K562 (cell line): Measurements from ENCODE around the gene MAPRE2. TPM values are rescaled to one million over a fixed set of nuclear protein-coding genes. Genes with fewer than 3 reads are reported as not detected.

Experiments used
- DPF2 ChIP-seq: fragments of 450-650 bp; IDR thresholded peaks from 2 replicates; pipeline ENCODE4 v1.6.1; 2016
- GATAD2B ChIP-seq: fragments of 450-650 bp; IDR thresholded peaks from 2 replicates; pipeline ENCODE4 v1.6.1; 2017; ENCODE audit warnings: mild to moderate bottlenecking, borderline replicate concordance
- MIER1 ChIP-seq: fragments of 450-650 bp; IDR thresholded peaks from 2 replicates; pipeline ENCODE4 v1.6.1; 2016; ENCODE audit warnings: antibody characterized with exemption, mild to moderate bottlenecking, low read depth
- NFXL1 ChIP-seq: fragments of 450-650 bp; formaldehyde crosslinking; IDR thresholded peaks from 2 replicates; pipeline ENCODE4 v1.4.0; 2021; ENCODE audit warnings: mild to moderate bottlenecking
- NR2C1 ChIP-seq, 2 experiments: fragments of 450-650 bp; IDR thresholded peaks; 2 replicates each; pipeline ENCODE4 v1.6.1; 2017; ENCODE audit warnings: mild to moderate bottlenecking in 2 of 2, antibody characterized with exemption in 1 of 2, inconsistent platforms in 1 of 2, missing compliant biosample characterization in 1 of 2, missing genetic modification characterization in 1 of 2
- ZBED1 ChIP-seq: IDR thresholded peaks from 2 replicates; pipeline ENCODE4 v1.6.1; 2014
- polyA plus RNA-seq, 8 experiments: library from polyadenylated mRNA; depleted of rRNA in 4 of 8; stranded (reverse) in 5 of 8; unstranded in 3 of 8; fragments of >200 nt; fragmentation: Nextera tagmentation in 2 of 8; fragmentation: Illumina TruSeq in 1 of 8; extraction: Ambion mirVana in 2 of 8; extraction: Trizol in 1 of 8; gene quantifications; 2 replicates each; pipeline versions ENCODE4 v1.2.1 to v1.2.3, GENCODE V29; 2011 to 2014; ENCODE audit warnings: inconsistent platforms in 1 of 8, missing spikeins in 1 of 8
- total RNA-seq, 7 experiments: library from RNA; depleted of rRNA in 6 of 7; stranded (reverse); fragments of >200 nt in 6 of 7; fragmentation: Illumina TruSeq in 2 of 7; extraction: Trizol in 2 of 7; gene quantifications; 2 replicates each; pipeline versions ENCODE4 v1.2.1 to v1.2.3, GENCODE V29; 2011 to 2021; ENCODE audit warnings: low replicate concordance in 1 of 7
- TF ChIP-seq, protein P1 (sequence below), 2 experiments: fragments of 450-650 bp; conservative IDR thresholded peaks; 2 replicates each; pipeline ENCODE4 v1.6.1; 2017; ENCODE audit warnings: mild to moderate bottlenecking in 2 of 2, moderate library complexity in 2 of 2
- TF ChIP-seq, protein P2 (sequence below): fragments of 250-450 bp; sonication (Bioruptor Pico); IDR thresholded peaks from 2 replicates; pipeline ENCODE4 v1.4.0; 2020; ENCODE audit warnings: borderline replicate concordance
- TF ChIP-seq, protein P3 (sequence below): fragments of 450-650 bp; IDR thresholded peaks from 2 replicates; pipeline ENCODE4 v1.6.1; 2017; ENCODE audit warnings: antibody characterized with exemption, mild to moderate bottlenecking
- TF ChIP-seq, protein P4 (sequence below), 2 experiments: fragments of 450-650 bp in 1 of 2; IDR thresholded peaks; 2 replicates each; pipeline ENCODE4 v1.6.1; 2011 to 2017; ENCODE audit warnings: low read depth in 2 of 2, antibody characterized with exemption in 1 of 2, borderline replicate concordance in 1 of 2, low read length in 1 of 2, mild to moderate bottlenecking in 1 of 2, mixed read lengths in 1 of 2; ENCODE audit not compliant: control insufficient read depth in 1 of 2
- TF ChIP-seq, protein P5 (sequence below): fragments of 450-650 bp; conservative IDR thresholded peaks from 2 replicates; pipeline ENCODE4 v1.6.1; 2016; ENCODE audit warnings: missing genetic modification characterization, low read depth, mild to moderate bottlenecking, missing compliant biosample characterization, moderate library complexity
- TF ChIP-seq, protein P6 (sequence below): fragments of 450-650 bp; IDR thresholded peaks from 2 replicates; pipeline ENCODE4 v1.6.1; 2016

The MAPRE2 gene
- total and polyA plus RNA-seq, 9 of the 15 experiments (the other 6 are each of a cell fraction or from before 2014, with no cell fraction given), result 32.3 to 70.7 (median 40.7) TPM

DNA sequence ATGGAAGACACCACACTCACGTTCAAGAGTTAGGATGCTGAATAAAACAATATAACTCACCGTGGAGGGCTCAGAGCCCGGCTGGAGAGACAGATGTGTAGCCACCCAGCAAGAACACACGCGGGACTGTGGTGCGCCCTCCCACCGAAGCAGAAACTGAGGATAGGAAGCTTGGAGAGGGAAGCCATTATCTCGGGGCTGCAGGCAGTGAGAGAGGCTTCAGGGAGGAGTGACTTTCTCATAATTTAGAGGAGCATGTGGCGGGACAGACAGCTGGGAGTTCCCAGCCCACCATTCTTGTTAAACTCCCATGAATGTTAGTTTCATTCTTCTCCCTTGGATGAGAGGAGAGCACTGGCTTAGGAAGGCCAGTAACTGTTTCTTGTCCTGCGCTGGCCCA, 96.4 kb downstream of the MAPRE2 start (continued):
- TF ChIP-seq, protein P1, sequence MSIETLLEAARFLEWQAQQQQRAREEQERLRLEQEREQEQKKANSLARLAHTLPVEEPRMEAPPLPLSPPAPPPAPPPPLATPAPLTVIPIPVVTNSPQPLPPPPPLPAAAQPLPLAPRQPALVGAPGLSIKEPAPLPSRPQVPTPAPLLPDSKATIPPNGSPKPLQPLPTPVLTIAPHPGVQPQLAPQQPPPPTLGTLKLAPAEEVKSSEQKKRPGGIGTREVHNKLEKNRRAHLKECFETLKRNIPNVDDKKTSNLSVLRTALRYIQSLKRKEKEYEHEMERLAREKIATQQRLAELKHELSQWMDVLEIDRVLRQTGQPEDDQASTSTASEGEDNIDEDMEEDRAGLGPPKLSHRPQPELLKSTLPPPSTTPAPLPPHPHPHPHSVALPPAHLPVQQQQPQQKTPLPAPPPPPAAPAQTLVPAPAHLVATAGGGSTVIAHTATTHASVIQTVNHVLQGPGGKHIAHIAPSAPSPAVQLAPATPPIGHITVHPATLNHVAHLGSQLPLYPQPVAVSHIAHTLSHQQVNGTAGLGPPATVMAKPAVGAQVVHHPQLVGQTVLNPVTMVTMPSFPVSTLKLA (conservative IDR thresholded peaks at IDR 0.05), result peak in 1 of 2 experiments; percentile 34; a peak in 2 of 4 replicates
- TF ChIP-seq ZBED1 (no peak), DPF2 (peak; percentile 52), MIER1 (no peak), GATAD2B (0 out of 2 replicates have a peak, but pooled peaks have one; percentile 33), NFXL1 (CRISPR knock-in tag) (no peak), NR2C1 (IDR thresholded peaks at IDR 0.05) (no peak), NR2C1 (tag; IDR thresholded peaks at IDR 0.05) (peak; percentile 19; the same call in 1 of the 2 replicates)
- TF ChIP-seq, protein P2, sequence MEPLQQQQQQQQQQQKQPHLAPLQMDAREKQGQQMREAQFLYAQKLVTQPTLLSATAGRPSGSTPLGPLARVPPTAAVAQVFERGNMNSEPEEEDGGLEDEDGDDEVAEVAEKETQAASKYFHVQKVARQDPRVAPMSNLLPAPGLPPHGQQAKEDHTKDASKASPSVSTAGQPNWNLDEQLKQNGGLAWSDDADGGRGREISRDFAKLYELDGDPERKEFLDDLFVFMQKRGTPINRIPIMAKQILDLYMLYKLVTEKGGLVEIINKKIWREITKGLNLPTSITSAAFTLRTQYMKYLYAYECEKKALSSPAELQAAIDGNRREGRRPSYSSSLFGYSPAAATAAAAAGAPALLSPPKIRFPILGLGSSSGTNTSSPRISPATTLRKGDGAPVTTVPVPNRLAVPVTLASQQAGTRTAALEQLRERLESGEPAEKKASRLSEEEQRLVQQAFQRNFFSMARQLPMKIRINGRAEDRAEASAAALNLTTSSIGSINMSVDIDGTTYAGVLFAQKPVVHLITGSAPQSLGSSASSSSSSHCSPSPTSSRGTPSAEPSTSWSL (CRISPR knock-in tag), result no peak
- TF ChIP-seq, protein P3, sequence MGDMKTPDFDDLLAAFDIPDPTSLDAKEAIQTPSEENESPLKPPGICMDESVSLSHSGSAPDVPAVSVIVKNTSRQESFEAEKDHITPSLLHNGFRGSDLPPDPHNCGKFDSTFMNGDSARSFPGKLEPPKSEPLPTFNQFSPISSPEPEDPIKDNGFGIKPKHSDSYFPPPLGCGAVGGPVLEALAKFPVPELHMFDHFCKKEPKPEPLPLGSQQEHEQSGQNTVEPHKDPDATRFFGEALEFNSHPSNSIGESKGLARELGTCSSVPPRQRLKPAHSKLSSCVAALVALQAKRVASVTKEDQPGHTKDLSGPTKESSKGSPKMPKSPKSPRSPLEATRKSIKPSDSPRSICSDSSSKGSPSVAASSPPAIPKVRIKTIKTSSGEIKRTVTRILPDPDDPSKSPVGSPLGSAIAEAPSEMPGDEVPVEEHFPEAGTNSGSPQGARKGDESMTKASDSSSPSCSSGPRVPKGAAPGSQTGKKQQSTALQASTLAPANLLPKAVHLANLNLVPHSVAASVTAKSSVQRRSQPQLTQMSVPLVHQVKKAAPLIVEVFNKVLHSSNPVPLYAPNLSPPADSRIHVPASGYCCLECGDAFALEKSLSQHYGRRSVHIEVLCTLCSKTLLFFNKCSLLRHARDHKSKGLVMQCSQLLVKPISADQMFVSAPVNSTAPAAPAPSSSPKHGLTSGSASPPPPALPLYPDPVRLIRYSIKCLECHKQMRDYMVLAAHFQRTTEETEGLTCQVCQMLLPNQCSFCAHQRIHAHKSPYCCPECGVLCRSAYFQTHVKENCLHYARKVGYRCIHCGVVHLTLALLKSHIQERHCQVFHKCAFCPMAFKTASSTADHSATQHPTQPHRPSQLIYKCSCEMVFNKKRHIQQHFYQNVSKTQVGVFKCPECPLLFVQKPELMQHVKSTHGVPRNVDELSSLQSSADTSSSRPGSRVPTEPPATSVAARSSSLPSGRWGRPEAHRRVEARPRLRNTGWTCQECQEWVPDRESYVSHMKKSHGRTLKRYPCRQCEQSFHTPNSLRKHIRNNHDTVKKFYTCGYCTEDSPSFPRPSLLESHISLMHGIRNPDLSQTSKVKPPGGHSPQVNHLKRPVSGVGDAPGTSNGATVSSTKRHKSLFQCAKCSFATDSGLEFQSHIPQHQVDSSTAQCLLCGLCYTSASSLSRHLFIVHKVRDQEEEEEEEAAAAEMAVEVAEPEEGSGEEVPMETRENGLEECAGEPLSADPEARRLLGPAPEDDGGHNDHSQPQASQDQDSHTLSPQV, result peak; percentile 85
- TF ChIP-seq, protein P4, sequence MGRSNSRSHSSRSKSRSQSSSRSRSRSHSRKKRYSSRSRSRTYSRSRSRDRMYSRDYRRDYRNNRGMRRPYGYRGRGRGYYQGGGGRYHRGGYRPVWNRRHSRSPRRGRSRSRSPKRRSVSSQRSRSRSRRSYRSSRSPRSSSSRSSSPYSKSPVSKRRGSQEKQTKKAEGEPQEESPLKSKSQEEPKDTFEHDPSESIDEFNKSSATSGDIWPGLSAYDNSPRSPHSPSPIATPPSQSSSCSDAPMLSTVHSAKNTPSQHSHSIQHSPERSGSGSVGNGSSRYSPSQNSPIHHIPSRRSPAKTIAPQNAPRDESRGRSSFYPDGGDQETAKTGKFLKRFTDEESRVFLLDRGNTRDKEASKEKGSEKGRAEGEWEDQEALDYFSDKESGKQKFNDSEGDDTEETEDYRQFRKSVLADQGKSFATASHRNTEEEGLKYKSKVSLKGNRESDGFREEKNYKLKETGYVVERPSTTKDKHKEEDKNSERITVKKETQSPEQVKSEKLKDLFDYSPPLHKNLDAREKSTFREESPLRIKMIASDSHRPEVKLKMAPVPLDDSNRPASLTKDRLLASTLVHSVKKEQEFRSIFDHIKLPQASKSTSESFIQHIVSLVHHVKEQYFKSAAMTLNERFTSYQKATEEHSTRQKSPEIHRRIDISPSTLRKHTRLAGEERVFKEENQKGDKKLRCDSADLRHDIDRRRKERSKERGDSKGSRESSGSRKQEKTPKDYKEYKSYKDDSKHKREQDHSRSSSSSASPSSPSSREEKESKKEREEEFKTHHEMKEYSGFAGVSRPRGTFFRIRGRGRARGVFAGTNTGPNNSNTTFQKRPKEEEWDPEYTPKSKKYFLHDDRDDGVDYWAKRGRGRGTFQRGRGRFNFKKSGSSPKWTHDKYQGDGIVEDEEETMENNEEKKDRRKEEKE (IDR thresholded peaks at IDR 0.05; ENCODE audit: borderline replicate concordance in 1 of 2, control insufficient read depth in 1 of 2, low read depth in 2 of 2, low read length in 1 of 2), result no peak
- TF ChIP-seq, protein P5, sequence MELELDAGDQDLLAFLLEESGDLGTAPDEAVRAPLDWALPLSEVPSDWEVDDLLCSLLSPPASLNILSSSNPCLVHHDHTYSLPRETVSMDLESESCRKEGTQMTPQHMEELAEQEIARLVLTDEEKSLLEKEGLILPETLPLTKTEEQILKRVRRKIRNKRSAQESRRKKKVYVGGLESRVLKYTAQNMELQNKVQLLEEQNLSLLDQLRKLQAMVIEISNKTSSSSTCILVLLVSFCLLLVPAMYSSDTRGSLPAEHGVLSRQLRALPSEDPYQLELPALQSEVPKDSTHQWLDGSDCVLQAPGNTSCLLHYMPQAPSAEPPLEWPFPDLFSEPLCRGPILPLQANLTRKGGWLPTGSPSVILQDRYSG (tag), result 0 out of 2 replicates have a peak, but pooled peaks have one; percentile 22
- TF ChIP-seq, protein P6, sequence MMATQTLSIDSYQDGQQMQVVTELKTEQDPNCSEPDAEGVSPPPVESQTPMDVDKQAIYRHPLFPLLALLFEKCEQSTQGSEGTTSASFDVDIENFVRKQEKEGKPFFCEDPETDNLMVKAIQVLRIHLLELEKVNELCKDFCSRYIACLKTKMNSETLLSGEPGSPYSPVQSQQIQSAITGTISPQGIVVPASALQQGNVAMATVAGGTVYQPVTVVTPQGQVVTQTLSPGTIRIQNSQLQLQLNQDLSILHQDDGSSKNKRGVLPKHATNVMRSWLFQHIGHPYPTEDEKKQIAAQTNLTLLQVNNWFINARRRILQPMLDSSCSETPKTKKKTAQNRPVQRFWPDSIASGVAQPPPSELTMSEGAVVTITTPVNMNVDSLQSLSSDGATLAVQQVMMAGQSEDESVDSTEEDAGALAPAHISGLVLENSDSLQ, result peak; percentile 54; the same call in 1 of the 2 replicates
